IPS DF 19.7 (cell line): ENCODE results near the gene DNAJC12.
"Not testable (repeated sequence)": the region's sequence is repeated elsewhere in the genome, so short reads cannot be mapped to it uniquely, and the experiment has no call there.

ENCODE experiments used
- DNase-seq: peaks from one replicate; pipeline ENCODE4 v3.0.0-alpha.2; 2013; ENCODE audit warnings: low read depth, low spot score

The DNAJC12 gene

GRCh38 chr10:67792653-67793052, 45.3 kb downstream of the DNAJC12 start:
- DNase-seq: no peak

DNA sequence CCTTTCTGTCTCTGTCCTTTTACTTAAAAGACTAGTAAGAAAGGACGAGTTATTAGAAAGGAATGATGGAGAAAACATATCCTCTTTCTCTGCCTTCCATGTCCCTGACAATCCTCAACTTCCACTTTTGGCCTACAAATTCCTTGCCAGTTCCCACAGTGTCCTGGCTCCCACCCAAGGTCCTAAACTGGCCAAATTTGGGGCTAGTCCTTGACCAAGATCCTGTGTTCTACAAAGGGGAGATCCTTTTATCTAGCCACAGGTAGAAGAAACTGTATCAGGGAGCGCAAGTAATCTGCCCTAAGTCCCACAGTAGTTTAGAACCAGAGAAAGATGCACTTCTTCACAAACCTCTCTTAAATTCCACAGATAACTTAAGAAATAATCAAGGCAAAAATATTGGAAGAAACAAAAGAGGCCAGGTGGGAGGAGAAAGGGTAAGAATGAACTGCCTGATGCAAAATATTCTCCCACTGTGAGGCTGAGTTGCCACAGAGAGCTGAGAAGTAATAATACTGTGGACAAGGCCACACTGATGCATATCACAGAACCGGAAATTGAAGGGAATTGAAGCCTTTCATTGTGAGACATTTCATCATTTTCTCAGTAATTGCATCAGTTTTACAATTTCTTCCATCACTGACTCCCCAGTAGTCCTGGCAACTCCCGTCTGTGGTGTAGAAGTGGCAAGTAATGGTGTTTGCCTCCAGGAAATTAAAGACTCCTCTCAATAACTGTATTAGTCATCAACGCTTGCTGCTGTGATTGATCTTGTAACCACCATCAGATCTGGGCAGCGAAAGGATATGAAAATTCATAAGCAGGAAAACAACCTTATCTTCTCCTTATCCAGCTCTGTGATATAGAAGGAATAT, 47.2 kb downstream of the DNAJC12 start:
- DNase-seq: no peak

GRCh38 chr10:67789769-67790168, 48.2 kb downstream of the DNAJC12 start:
- no peak for DNase-seq

- DNase-seq: peak; percentile 52
Measured at GRCh38 chr10:67788028-67788886, 49.7 kb downstream of the DNAJC12 start.

DNA sequence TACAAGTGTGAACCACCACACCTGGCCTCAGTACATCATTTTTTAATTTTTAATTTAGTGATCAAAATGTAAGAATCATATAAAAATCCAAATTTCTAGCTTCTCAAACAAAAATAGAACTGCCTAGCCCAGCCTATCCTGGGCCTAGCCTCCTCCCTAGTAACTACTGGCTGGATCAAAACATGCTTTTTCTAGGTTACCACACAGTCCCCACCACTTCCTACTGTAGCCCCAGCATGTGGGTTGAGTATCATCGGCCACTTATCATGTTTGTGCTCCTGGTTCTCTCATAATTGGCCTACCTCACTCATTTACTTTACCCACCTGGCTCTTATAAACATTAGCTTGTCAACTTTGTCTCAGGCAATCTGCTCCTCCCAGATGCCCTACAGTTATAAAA, 52.9 kb downstream of the DNAJC12 start:
- no peak for DNase-seq

- no peak for DNase-seq
Measured at GRCh38 chr10:67784474-67784873, 53.5 kb downstream of the DNAJC12 start.

GRCh38 chr10:67783606-67784294, 54.2 kb downstream of the DNAJC12 start:
- DNase-seq: no peak

GRCh38 chr10:67782530-67782929, 55.5 kb downstream of the DNAJC12 start:
- DNase-seq: no peak

DNA sequence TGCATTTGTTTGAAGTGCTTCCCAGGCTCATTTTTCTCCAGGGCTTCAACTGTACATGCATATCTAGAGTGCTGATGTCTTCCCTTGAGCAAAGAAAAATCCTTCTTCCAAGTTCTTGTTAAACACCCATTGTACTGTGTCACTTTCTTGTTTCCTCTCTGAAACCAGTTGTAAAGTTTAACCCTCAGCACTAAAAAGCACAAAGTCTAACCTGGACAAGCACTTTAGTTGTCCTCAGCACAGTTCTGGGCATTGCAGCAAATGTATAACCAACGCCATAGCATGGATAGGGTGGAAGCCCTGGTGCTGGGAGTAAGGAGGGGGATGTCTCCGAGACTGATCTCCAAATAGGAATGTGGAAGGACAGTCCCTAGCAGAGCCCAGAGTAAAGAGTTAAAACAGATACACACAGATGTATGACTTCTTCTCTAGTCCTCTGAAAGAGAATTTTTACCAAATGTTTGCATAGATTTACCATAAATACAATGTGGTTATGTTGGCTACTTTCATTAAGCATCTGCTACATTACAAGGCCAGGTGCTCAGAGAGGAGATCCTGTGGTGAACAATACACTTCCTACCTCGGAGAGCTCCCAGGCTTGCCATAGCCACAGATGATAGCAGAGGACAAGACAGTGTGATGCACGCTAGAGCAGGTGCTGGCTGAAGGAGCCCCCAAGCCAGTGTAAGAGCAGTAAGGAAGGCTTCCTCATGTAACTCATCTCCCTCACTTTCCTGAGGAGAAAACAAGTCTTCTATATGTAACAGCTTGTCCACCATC, 57.0 kb downstream of the DNAJC12 start:
- no peak for DNase-seq

DNA sequence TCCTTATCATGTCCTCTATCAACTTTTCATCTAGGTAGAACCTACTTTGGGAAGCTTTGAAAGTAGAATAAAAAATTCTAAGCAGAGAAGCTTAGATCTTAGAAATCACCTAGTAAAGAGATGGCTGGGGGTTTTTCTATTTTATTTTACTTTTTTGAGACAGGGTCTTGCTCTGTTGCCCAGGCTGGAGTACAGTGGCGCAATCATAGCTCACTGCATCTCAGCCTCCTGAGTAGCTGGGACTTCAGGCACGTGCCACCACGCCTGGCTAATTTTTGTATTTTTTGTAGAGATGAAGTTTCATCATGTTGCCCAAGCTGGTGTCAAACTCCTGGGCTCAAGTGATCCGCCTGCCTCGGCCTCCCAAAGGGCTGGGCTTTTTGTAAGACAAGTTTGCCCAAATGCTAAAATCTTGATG, 57.8 kb downstream of the DNAJC12 start:
- DNase-seq: not testable (repeated sequence)

DNA sequence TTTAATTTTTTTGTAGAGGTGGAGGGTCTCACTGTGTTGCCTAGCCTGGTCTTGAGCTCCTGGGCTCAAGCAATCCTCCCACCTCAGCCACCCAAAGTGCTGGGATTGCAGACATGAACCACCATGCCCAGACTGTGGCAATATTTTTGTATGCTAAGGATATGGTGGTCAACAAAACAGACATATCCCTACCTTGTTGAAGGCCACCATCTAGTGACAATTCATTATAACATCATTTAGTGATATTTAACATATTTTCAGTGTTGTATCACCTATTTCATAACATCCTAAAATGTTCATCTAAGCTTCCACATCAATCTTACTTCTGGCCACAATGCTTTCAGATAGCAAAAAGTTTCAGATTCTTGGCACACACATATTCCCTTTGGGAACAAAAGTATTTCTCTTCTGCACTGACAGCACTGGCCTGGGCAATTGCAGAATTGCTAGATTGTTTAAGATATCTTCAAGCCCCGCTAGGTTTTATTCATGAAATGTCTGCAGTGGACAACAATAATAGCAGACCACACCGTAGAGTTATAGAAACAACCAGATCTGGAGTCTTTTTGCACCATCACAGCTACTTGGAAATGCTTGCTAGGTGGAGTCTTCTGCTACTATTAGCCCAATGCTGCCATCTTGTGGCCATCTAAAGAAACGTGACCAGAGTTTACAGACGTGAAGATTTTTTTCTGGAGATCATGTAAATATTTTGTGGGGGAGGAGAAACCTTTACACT, 58.4 kb downstream of the DNAJC12 start:
- DNase-seq: no peak

DNA sequence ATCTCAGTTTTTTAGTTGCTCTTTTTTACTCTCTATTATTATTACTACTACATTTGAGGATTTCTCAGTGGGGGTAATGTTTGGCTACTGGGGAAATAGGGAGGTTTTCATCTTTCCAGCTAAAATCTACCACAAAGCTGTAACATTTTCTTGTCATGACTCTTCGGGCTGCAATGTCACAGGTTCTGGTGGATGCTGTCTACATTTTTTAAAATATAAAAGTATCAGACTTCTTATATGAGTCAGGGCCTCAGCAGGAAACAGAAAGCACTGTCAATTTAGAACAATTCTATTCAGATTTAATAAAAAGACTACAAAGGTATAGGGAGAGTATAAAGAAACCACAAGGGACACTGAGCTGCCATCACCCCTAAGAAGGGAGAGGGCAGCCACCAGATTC, 61.6 kb downstream of the DNAJC12 start:
- DNase-seq: no peak

DNA sequence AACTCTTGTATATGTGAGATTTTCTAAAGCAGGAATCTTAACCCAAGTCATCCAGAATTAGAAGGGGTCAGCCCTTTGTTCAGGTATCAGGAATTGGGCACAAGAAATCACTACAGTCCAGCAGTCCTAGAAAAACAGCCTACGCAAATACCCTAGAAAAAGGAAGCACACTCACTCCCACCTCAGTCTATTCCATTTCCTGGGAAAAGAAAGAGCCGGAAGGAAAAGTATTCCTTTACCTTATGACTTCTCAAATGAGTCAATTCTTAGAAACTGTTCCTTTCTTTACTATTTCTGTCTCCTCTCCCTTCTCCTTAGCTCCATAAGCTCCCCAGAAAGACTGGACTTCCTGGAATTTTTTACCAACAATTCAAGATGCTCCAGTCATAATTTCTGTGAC, 62.7 kb downstream of the DNAJC12 start:
- no peak for DNase-seq

- no peak for DNase-seq
Measured at GRCh38 chr10:67772894-67773511, 65.0 kb downstream of the DNAJC12 start.

DNA sequence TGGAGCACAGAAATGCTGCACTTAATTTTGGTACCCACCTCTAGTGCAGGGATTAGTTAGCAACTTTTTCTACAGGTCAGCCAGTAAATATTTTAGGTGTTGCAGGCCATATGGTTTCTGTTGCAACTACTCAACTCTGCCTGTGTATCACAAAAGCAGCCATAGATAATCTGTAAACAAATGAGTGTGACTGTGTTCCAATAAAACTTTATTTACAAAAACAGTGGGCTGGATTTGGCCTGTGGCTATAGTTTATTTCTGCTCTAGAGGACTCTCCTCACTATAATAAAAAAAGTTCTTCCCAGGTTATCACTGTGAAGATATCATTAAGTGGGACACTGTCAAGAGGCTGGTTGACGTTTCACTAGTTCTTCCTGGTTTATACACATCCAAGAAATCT, 65.8 kb downstream of the DNAJC12 start:
- DNase-seq: no peak

DNA sequence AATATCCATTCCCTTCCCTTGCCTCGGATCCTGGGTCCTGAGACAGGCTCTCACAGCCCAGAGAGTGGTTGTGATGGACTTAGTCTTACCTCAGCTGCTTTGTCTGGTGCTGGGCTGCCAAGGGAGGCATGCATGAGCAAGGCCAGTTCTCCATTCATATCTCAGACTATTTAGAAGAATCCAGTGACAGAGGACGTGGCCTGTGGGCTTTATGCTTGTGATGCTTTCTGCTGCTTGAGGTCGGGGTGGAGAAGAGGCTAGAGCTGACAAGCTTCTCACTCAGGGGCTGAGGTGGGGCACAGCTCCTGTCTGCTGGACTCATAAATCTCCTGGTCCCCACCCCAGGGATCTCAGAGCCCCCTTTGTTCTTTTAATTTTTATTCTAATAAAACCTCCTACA, 66.8 kb downstream of the DNAJC12 start:
- DNase-seq: no peak

DNA sequence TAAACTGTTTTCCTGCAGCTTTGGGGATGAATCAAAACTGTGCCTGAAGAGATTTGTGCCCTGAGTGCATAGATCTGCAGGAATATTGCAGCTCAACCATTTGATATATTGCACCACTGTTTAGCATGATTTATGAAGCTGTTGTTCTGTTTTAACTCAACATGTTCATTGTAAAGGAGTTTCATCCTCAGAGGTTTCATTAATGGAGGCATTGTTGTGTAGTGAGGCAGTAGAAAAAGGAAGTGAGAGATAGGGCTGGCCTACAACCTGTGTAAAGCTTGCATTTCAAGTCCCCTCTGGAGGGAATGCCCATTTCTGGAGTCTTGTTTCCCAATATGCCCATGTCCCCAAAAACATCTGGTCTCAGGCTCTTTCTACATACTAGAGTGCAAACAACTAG, 67.5 kb downstream of the DNAJC12 start:
- DNase-seq: no peak

DNA sequence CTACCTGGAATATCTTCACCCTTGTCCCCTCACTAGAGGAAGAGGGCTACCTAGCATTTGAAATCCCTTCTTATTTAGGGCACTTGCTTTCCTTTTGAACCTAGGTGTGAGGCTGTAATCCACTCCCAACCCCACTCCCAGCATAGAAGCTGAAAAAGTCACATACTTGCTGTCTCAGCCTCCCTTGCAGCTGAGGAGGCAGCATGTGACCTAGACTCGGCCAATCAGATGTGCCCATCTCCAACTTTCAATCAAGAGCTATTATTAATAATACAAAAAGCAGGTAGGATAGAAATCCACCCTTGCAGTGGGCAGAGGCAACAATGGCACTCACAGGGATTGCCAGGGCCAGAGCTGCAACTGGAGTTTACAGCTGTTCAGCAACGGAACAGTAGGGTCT, 70.7 kb downstream of the DNAJC12 start:
- DNase-seq: no peak

DNA sequence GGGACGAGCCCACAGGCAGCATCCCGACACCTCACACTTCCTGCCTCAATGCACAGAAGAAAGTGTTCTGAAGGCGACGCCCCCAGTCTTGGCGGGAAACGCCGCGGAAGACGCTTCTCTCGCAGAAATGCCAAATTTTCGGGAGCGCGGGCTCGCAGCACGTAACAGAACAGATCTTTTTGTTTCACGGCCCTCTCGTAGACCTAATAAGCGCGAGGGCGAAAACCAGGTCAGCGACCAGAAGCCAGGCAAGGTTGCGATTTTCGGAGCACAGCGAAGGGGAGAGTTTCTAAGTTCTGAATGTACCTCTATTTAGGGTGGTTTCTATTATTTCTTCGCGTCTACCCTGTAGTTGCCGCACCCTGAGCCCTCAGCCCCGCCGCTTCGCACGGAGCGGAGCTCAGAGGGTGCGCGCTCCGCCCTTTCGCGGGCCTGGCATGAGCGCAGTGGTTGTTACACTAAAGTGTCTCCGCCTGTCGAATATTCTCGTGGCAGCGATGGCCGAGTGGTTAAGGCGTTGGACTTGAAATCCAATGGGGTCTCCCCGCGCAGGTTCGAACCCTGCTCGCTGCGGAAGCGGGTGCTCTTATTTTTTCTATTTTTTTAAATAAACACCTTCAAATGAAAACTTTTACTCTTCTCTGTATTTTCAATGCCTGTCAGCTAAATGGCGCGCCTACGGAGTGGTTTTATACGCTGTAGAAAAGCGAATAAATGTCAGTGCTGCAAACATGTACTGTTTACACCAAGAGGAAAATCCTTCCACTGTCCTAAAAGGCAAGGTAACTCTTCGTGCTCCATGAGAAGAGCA, 73.8 kb downstream of the DNAJC12 start:
- peak; percentile 80 for DNase-seq
